ENCODE results near the gene ERCC6L2. TPM values are rescaled to one million over a fixed set of nuclear protein-coding genes. Genes with fewer than 3 reads are reported as not detected.

The ERCC6L2 gene
- total and polyA plus RNA-seq, 10 of the 15 experiments (the other 5 are each of a cell fraction or from before 2014, with no cell fraction given), result 8.1 to 45.0 (median 22.6) TPM

DNA sequence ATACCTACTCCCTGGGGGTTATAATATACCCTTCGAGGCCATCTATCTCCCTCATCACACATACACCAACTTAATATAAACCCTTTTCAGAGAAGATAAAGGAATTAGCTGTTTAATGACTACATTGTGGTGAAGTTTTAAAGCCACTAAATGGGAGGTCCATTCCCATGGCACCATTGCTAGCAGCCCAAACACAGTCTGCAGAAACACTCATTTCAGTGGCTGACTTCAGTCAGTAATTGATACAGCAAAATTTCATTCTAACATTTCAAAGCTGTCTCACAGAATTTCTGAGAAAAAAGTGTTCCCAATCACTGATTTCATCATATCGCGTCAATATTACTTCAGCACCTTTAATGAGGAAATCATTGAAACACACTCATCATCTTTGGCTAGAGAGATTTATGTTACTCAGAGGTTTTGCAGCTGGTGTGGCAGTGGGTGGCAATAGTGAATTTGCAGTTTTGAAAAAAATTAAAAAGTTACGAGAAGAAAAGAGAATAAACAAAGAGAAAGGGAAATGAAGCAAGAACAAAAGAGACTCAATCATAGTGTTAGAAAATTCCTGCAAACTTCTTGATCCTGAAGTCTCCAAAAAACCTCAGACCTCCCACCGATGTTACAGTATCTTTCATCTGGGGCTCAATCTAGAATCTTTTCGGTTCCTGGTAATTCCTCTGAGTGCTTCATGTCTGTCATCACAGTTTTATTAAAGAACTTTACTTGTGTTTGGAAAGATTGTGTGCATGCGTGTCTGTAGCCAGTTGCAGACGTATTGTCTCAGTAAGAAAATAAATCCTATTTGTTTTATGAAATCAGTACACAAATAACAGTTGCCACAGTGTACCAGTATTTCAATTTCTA is 105.0 kb downstream of the ERCC6L2 start:
- no peaks in the 10 kb centered on the region for H3K9me3 ChIP-seq (replicated peaks; ENCODE audit: control insufficient read depth, insufficient read depth, low read length)
- 97% methylated on average over 8 of the region's 8 CpGs for WGBS (ENCODE audit: insufficient coverage, insufficient replicate concordance, low lambda C conversion rate, missing lambda C conversion rate)
- H4K20me1 ChIP-seq (ENCODE audit: control insufficient read depth, insufficient read depth), result no peaks in the 10 kb centered on the region
- no peaks in the 10 kb centered on the region for H3K27me3 ChIP-seq (replicated peaks in 1 of 2; ENCODE audit: control insufficient read depth in 2 of 2, insufficient read depth in 2 of 2, low read length in 1 of 2)
- ChIA-PET SMC1A (ENCODE audit: uncharacterized antibody, unreplicated experiment) (interaction anchor here (0.7 to 1.1 kb wide), 2 partner anchors 107 to 179 kb away, joined by 3 read pairs; no protein-coding TSS in a partner anchor), RAD21 (ENCODE audit: unreplicated experiment) (no interaction called here), POLR2A (no interaction called here), CTCF (no interaction called here)
- H3K9ac ChIP-seq (ENCODE audit: control insufficient read depth, insufficient read depth, low read length), result no peak overlapping the region
- H3K79me2 ChIP-seq (ENCODE audit: control insufficient read depth, insufficient read depth, low read length), result no peaks in the 10 kb centered on the region
- no peak for TF ChIP-seq RCOR1 (conservative IDR thresholded peaks at IDR 0.05; ENCODE audit: low read depth, low read length)
- no peak for TF ChIP-seq TBL1XR1 (IDR thresholded peaks at IDR 0.05; ENCODE audit: low read depth, low read length)
- no peak for TF ChIP-seq MYC (IDR thresholded peaks at IDR 0.05; ENCODE audit: insufficient read depth, insufficient read length, insufficient replicate concordance, low read length, severe bottlenecking)
- no peak for TF ChIP-seq NFYB (IDR thresholded peaks at IDR 0.05; ENCODE audit: insufficient read depth, low read depth, low read length)
- TF ChIP-seq, protein P1, sequence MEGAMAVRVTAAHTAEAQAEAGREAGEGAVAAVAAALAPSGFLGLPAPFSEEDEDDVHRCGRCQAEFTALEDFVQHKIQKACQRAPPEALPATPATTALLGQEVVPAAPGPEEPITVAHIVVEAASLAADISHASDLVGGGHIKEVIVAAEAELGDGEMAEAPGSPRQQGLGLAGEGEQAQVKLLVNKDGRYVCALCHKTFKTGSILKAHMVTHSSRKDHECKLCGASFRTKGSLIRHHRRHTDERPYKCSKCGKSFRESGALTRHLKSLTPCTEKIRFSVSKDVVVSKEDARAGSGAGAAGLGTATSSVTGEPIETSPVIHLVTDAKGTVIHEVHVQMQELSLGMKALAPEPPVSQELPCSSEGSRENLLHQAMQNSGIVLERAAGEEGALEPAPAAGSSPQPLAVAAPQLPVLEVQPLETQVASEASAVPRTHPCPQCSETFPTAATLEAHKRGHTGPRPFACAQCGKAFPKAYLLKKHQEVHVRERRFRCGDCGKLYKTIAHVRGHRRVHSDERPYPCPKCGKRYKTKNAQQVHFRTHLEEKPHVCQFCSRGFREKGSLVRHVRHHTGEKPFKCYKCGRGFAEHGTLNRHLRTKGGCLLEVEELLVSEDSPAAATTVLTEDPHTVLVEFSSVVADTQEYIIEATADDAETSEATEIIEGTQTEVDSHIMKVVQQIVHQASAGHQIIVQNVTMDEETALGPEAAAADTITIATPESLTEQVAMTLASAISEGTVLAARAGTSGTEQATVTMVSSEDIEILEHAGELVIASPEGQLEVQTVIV (IDR thresholded peaks at IDR 0.05; ENCODE audit: borderline replicate concordance, partially characterized antibody), result no peak
- no peak for TF ChIP-seq WRNIP1 (IDR thresholded peaks at IDR 0.05; ENCODE audit: borderline replicate concordance, low read depth, low read length)
- TF ChIP-seq, protein P2, sequence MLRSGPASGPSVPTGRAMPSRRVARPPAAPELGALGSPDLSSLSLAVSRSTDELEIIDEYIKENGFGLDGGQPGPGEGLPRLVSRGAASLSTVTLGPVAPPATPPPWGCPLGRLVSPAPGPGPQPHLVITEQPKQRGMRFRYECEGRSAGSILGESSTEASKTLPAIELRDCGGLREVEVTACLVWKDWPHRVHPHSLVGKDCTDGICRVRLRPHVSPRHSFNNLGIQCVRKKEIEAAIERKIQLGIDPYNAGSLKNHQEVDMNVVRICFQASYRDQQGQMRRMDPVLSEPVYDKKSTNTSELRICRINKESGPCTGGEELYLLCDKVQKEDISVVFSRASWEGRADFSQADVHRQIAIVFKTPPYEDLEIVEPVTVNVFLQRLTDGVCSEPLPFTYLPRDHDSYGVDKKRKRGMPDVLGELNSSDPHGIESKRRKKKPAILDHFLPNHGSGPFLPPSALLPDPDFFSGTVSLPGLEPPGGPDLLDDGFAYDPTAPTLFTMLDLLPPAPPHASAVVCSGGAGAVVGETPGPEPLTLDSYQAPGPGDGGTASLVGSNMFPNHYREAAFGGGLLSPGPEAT (IDR thresholded peaks at IDR 0.05; ENCODE audit: low read depth), result no peak
- TF ChIP-seq, protein P3, sequence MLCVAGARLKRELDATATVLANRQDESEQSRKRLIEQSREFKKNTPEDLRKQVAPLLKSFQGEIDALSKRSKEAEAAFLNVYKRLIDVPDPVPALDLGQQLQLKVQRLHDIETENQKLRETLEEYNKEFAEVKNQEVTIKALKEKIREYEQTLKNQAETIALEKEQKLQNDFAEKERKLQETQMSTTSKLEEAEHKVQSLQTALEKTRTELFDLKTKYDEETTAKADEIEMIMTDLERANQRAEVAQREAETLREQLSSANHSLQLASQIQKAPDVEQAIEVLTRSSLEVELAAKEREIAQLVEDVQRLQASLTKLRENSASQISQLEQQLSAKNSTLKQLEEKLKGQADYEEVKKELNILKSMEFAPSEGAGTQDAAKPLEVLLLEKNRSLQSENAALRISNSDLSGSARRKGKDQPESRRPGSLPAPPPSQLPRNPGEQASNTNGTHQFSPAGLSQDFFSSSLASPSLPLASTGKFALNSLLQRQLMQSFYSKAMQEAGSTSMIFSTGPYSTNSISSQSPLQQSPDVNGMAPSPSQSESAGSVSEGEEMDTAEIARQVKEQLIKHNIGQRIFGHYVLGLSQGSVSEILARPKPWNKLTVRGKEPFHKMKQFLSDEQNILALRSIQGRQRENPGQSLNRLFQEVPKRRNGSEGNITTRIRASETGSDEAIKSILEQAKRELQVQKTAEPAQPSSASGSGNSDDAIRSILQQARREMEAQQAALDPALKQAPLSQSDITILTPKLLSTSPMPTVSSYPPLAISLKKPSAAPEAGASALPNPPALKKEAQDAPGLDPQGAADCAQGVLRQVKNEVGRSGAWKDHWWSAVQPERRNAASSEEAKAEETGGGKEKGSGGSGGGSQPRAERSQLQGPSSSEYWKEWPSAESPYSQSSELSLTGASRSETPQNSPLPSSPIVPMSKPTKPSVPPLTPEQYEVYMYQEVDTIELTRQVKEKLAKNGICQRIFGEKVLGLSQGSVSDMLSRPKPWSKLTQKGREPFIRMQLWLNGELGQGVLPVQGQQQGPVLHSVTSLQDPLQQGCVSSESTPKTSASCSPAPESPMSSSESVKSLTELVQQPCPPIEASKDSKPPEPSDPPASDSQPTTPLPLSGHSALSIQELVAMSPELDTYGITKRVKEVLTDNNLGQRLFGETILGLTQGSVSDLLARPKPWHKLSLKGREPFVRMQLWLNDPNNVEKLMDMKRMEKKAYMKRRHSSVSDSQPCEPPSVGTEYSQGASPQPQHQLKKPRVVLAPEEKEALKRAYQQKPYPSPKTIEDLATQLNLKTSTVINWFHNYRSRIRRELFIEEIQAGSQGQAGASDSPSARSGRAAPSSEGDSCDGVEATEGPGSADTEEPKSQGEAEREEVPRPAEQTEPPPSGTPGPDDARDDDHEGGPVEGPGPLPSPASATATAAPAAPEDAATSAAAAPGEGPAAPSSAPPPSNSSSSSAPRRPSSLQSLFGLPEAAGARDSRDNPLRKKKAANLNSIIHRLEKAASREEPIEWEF (IDR thresholded peaks at IDR 0.05; ENCODE audit: insufficient replicate concordance, low read depth, low read length), result no peak
- intact Hi-C loops (cut with micrococcal nuclease; ENCODE audit: unreplicated experiment) (no loop called here), in situ Hi-C loops (cut with MboI) (no loop called here)
- no peak overlapping the region for H3K27ac ChIP-seq (ENCODE audit: control insufficient read depth, insufficient read depth)
- BruUV-seq (replicated peaks), result no TSS peak
- H3K36me3 ChIP-seq (ENCODE audit: control insufficient read depth in 2 of 2, insufficient read depth in 2 of 2, low read length in 1 of 2), result no peaks in the 10 kb centered on the region
- DNase-seq (ENCODE audit: low read depth, low spot score), result no peak
- ATAC-seq, result no peak
- FAIRE-seq, result no peak
- no peak overlapping the region for H3K4me3 ChIP-seq
- H3K4me2 ChIP-seq (ENCODE audit: control insufficient read depth, insufficient read depth), result no peak overlapping the region
- H2AFZ ChIP-seq (ENCODE audit: control insufficient read depth, low read depth, low read length), result no peak overlapping the region
- H3K4me1 ChIP-seq (ENCODE audit: control insufficient read depth, insufficient read depth, low read length), result no peaks in the 10 kb centered on the region

Data from GM12878 (cell line).